Measurements from ENCODE around the gene AGTPBP1.

AGTPBP1 gene

GRCh38 chr9:85742597-85742936, 813 bp upstream of the AGTPBP1 start:
- no peaks in the 10 kb centered on the region for H3K27me3 ChIP-seq (ENCODE audit: control insufficient read depth in 5 of 5, insufficient read depth in 4 of 5, low read length in 5 of 5)
- peak overlapping the region; percentile 78 for H3K27ac ChIP-seq (ENCODE audit: low read depth, low read length)
- H3K9ac ChIP-seq (ENCODE audit: low read length in 5 of 5), result peak overlapping the region in 3 of 5 donors; percentile 67 to 86 (median 74)

GRCh38 chr9:85741095-85741874, 469 bp downstream of the AGTPBP1 start:
- peaks cover 5 to 19% (median 17%) of the 10 kb centered on the region in 5 donors for H3K4me1 ChIP-seq (ENCODE audit: control insufficient read depth in 5 of 5, insufficient read depth in 5 of 5, low read length in 5 of 5)
- H3K27me3 ChIP-seq (ENCODE audit: control insufficient read depth in 5 of 5, insufficient read depth in 4 of 5, low read length in 5 of 5), result no peaks in the 10 kb centered on the region
- peak overlapping the region; percentile 72 to 93 (median 84) for H3K4me3 ChIP-seq (ENCODE audit: low read depth in 1 of 5, low read length in 5 of 5)
- H3K36me3 ChIP-seq (ENCODE audit: control insufficient read depth in 5 of 5, insufficient read depth in 5 of 5, low read length in 5 of 5), result no peaks in the 10 kb centered on the region
- no peaks in the 10 kb centered on the region for H3K9me3 ChIP-seq (ENCODE audit: control insufficient read depth in 5 of 5, low read length in 5 of 5)
- H3K27ac ChIP-seq (ENCODE audit: low read depth, low read length), result peak overlapping the region; percentile 32
- peak overlapping the region; percentile 16 to 84 (median 66) for H3K9ac ChIP-seq (ENCODE audit: low read length in 5 of 5)

More at GRCh38 chr9:85742597-85742936, 813 bp upstream of the AGTPBP1 start:
- Histone ChIP-seq H3K36me3 (ENCODE audit: control insufficient read depth in 5 of 5, insufficient read depth in 5 of 5, low read length in 5 of 5) (no peaks in the 10 kb centered on the region), H3K4me3 (ENCODE audit: low read depth in 1 of 5, low read length in 5 of 5) (peak overlapping the region; percentile 60 to 92 (median 89)), H3K4me1 (ENCODE audit: control insufficient read depth in 5 of 5, insufficient read depth in 5 of 5, low read length in 5 of 5) (peaks cover 5 to 19% (median 17%) of the 10 kb centered on the region in 5 donors), H3K9me3 (ENCODE audit: control insufficient read depth in 5 of 5, low read length in 5 of 5) (no peaks in the 10 kb centered on the region)

- Histone ChIP-seq H3K36me3 (ENCODE audit: control insufficient read depth in 5 of 5, insufficient read depth in 5 of 5, low read length in 5 of 5) (no peaks in the 10 kb centered on the region), H3K27ac (ENCODE audit: low read depth, low read length) (peak overlapping the region; percentile 32), H3K4me3 (ENCODE audit: low read depth in 1 of 5, low read length in 5 of 5) (peak overlapping the region; percentile 72 to 93 (median 84)), H3K4me1 (ENCODE audit: control insufficient read depth in 5 of 5, insufficient read depth in 5 of 5, low read length in 5 of 5) (peaks cover 5 to 19% (median 17%) of the 10 kb centered on the region in 5 donors), H3K9me3 (ENCODE audit: control insufficient read depth in 5 of 5, low read length in 5 of 5) (no peaks in the 10 kb centered on the region), H3K27me3 (ENCODE audit: control insufficient read depth in 5 of 5, insufficient read depth in 4 of 5, low read length in 5 of 5) (no peaks in the 10 kb centered on the region), H3K9ac (ENCODE audit: low read length in 5 of 5) (peak overlapping the region; percentile 16 to 84 (median 66))
Observed at GRCh38 chr9:85740787-85741094, 1.0 kb downstream of the AGTPBP1 start.

- H3K9ac ChIP-seq (ENCODE audit: low read length in 5 of 5), result no peak overlapping the region
- no peaks in the 10 kb centered on the region for H3K36me3 ChIP-seq (ENCODE audit: control insufficient read depth in 5 of 5, insufficient read depth in 5 of 5, low read length in 5 of 5)
- no peaks in the 10 kb centered on the region for H3K27me3 ChIP-seq (ENCODE audit: control insufficient read depth in 5 of 5, insufficient read depth in 4 of 5, low read length in 5 of 5)
- no peak overlapping the region for H3K4me3 ChIP-seq (ENCODE audit: low read depth in 1 of 5, low read length in 5 of 5)
- H3K9me3 ChIP-seq (ENCODE audit: control insufficient read depth in 5 of 5, low read length in 5 of 5), result no peaks in the 10 kb centered on the region
- peaks cover 3 to 18% (median 16%) of the 10 kb centered on the region in 5 donors for H3K4me1 ChIP-seq (ENCODE audit: control insufficient read depth in 5 of 5, insufficient read depth in 5 of 5, low read length in 5 of 5)
- no peak overlapping the region for H3K27ac ChIP-seq (ENCODE audit: low read depth, low read length)
Observed at GRCh38 chr9:85738509-85738908, 3.2 kb downstream of the AGTPBP1 start.

GRCh38 chr9:85737671-85738070, 4.1 kb downstream of the AGTPBP1 start:
- H3K9ac ChIP-seq (ENCODE audit: low read length in 5 of 5), result no peak overlapping the region
- H3K27me3 ChIP-seq (ENCODE audit: control insufficient read depth in 5 of 5, insufficient read depth in 4 of 5, low read length in 5 of 5), result no peaks in the 10 kb centered on the region
- H3K9me3 ChIP-seq (ENCODE audit: control insufficient read depth in 5 of 5, low read length in 5 of 5), result no peaks in the 10 kb centered on the region
- H3K36me3 ChIP-seq (ENCODE audit: control insufficient read depth in 5 of 5, insufficient read depth in 5 of 5, low read length in 5 of 5), result no peaks in the 10 kb centered on the region
- H3K4me3 ChIP-seq (ENCODE audit: low read depth in 1 of 5, low read length in 5 of 5), result no peak overlapping the region
- H3K27ac ChIP-seq (ENCODE audit: low read depth, low read length), result no peak overlapping the region
- H3K4me1 ChIP-seq (ENCODE audit: control insufficient read depth in 5 of 5, insufficient read depth in 5 of 5, low read length in 5 of 5), result peaks cover 0 to 17% (median 13%) of the 10 kb centered on the region in 5 donors

- Histone ChIP-seq H3K27ac (ENCODE audit: low read depth, low read length) (no peak overlapping the region), H3K4me1 (ENCODE audit: control insufficient read depth in 5 of 5, insufficient read depth in 5 of 5, low read length in 5 of 5) (peaks cover 0 to 13% (median 10%) of the 10 kb centered on the region in 5 donors), H3K36me3 (ENCODE audit: control insufficient read depth in 5 of 5, insufficient read depth in 5 of 5, low read length in 5 of 5) (no peaks in the 10 kb centered on the region), H3K27me3 (ENCODE audit: control insufficient read depth in 5 of 5, insufficient read depth in 4 of 5, low read length in 5 of 5) (no peaks in the 10 kb centered on the region), H3K4me3 (ENCODE audit: low read depth in 1 of 5, low read length in 5 of 5) (no peak overlapping the region), H3K9me3 (ENCODE audit: control insufficient read depth in 5 of 5, low read length in 5 of 5) (no peaks in the 10 kb centered on the region), H3K9ac (ENCODE audit: low read length in 5 of 5) (no peak overlapping the region)
Observed at GRCh38 chr9:85730916-85731630, 10.7 kb downstream of the AGTPBP1 start.

- no peak overlapping the region for H3K27ac ChIP-seq (ENCODE audit: low read depth, low read length)
- no peak overlapping the region for H3K4me3 ChIP-seq (ENCODE audit: low read depth in 1 of 5, low read length in 5 of 5)
- no peaks in the 10 kb centered on the region for H3K27me3 ChIP-seq (ENCODE audit: control insufficient read depth in 5 of 5, insufficient read depth in 4 of 5, low read length in 5 of 5)
- no peaks in the 10 kb centered on the region for H3K9me3 ChIP-seq (ENCODE audit: control insufficient read depth in 5 of 5, low read length in 5 of 5)
- peaks cover 0 to 13% (median 10%) of the 10 kb centered on the region in 5 donors for H3K4me1 ChIP-seq (ENCODE audit: control insufficient read depth in 5 of 5, insufficient read depth in 5 of 5, low read length in 5 of 5)
- H3K36me3 ChIP-seq (ENCODE audit: control insufficient read depth in 5 of 5, insufficient read depth in 5 of 5, low read length in 5 of 5), result no peaks in the 10 kb centered on the region
- no peak overlapping the region for H3K9ac ChIP-seq (ENCODE audit: low read length in 5 of 5)
Observed at GRCh38 chr9:85729882-85730281, 11.9 kb downstream of the AGTPBP1 start.

GRCh38 chr9:85727500-85727899, 14.3 kb downstream of the AGTPBP1 start:
- Histone ChIP-seq H3K36me3 (ENCODE audit: control insufficient read depth in 5 of 5, insufficient read depth in 5 of 5, low read length in 5 of 5) (no peaks in the 10 kb centered on the region), H3K9me3 (ENCODE audit: control insufficient read depth in 5 of 5, low read length in 5 of 5) (no peaks in the 10 kb centered on the region), H3K9ac (ENCODE audit: low read length in 5 of 5) (no peak overlapping the region), H3K4me1 (ENCODE audit: control insufficient read depth in 5 of 5, insufficient read depth in 5 of 5, low read length in 5 of 5) (peaks cover 0 to 13% (median 10%) of the 10 kb centered on the region in 5 donors), H3K27me3 (ENCODE audit: control insufficient read depth in 5 of 5, insufficient read depth in 4 of 5, low read length in 5 of 5) (no peaks in the 10 kb centered on the region), H3K27ac (ENCODE audit: low read depth, low read length) (no peak overlapping the region), H3K4me3 (ENCODE audit: low read depth in 1 of 5, low read length in 5 of 5) (no peak overlapping the region)

GRCh38 chr9:85726737-85727136, 15.0 kb downstream of the AGTPBP1 start:
- Histone ChIP-seq H3K27me3 (ENCODE audit: control insufficient read depth in 5 of 5, insufficient read depth in 4 of 5, low read length in 5 of 5) (no peaks in the 10 kb centered on the region), H3K9me3 (ENCODE audit: control insufficient read depth in 5 of 5, low read length in 5 of 5) (no peaks in the 10 kb centered on the region), H3K36me3 (ENCODE audit: control insufficient read depth in 5 of 5, insufficient read depth in 5 of 5, low read length in 5 of 5) (no peaks in the 10 kb centered on the region), H3K27ac (ENCODE audit: low read depth, low read length) (no peak overlapping the region), H3K4me1 (ENCODE audit: control insufficient read depth in 5 of 5, insufficient read depth in 5 of 5, low read length in 5 of 5) (peaks cover 0 to 13% (median 10%) of the 10 kb centered on the region in 5 donors), H3K4me3 (ENCODE audit: low read depth in 1 of 5, low read length in 5 of 5) (no peak overlapping the region), H3K9ac (ENCODE audit: low read length in 5 of 5) (no peak overlapping the region)

GRCh38 chr9:85723215-85723614, 18.5 kb downstream of the AGTPBP1 start:
- Histone ChIP-seq H3K9ac (ENCODE audit: low read length in 5 of 5) (no peak overlapping the region), H3K36me3 (ENCODE audit: control insufficient read depth in 5 of 5, insufficient read depth in 5 of 5, low read length in 5 of 5) (no peaks in the 10 kb centered on the region), H3K27ac (ENCODE audit: low read depth, low read length) (no peak overlapping the region), H3K4me1 (ENCODE audit: control insufficient read depth in 5 of 5, insufficient read depth in 5 of 5, low read length in 5 of 5) (peaks cover 0 to 4% (median 0%) of the 10 kb centered on the region in 5 donors), H3K9me3 (ENCODE audit: control insufficient read depth in 5 of 5, low read length in 5 of 5) (no peaks in the 10 kb centered on the region), H3K27me3 (ENCODE audit: control insufficient read depth in 5 of 5, insufficient read depth in 4 of 5, low read length in 5 of 5) (no peaks in the 10 kb centered on the region), H3K4me3 (ENCODE audit: low read depth in 1 of 5, low read length in 5 of 5) (no peak overlapping the region)

Data from subcutaneous abdominal adipose tissue (tissue), 5 donors.